Gastroesophageal sphincter (tissue), 4 donors: ENCODE measurements around the gene ESX1. TPM values are rescaled to one million over a fixed set of nuclear protein-coding genes. Genes with fewer than 3 reads are reported as not detected.
"Not testable (repeated sequence)": the region's sequence is repeated elsewhere in the genome, so short reads cannot be mapped to it uniquely, and the experiment has no call there.

Source experiments
- ATAC-seq: fragments of 150-250 bp; one replicate; pipeline ENCODE4 v1.9.1; 2016; ENCODE audit warnings: mild to moderate bottlenecking, moderate library complexity
- H3K27ac ChIP-seq, 4 donors: fragments of 200-600 bp; sonication (generic) in 3 of 4; 1 replicate in 3 of 4; 2 replicates in 1 of 4; pipeline ENCODE4 v1.5.1; 2016 to 2019
- H3K27me3 ChIP-seq: fragments of 200-600 bp; sonication (generic); one replicate; pipeline ENCODE4 v1.5.1; 2019
- H3K36me3 ChIP-seq, 2 donors: fragments of 200-600 bp; sonication (generic); one replicate each; pipeline ENCODE4 v1.5.1; 2019; ENCODE audit warnings: control low read depth in 1 of 2
- H3K4me1 ChIP-seq, 3 donors: fragments of 200-600 bp; sonication (generic); 1 replicate in 2 of 3; 2 replicates in 1 of 3; pipeline ENCODE4 v1.5.1; 2016 to 2019; ENCODE audit warnings: control low read depth in 2 of 3
- H3K4me3 ChIP-seq, 2 donors: fragments of 200-600 bp; sonication (generic); one replicate each; pipeline ENCODE4 v1.5.1; 2019; ENCODE audit warnings: mild to moderate bottlenecking in 1 of 2, moderate library complexity in 1 of 2
- H3K9me3 ChIP-seq, 3 donors: fragments of 200-600 bp; sonication (generic); one replicate each; pipeline ENCODE4 v1.5.1; 2017 to 2019; ENCODE audit warnings: control low read depth in 2 of 3
- CTCF ChIP-seq, 4 experiments: fragments of 200-600 bp in 2 of 4; fragments of 450-650 bp in 2 of 4; sonication (generic) in 1 of 4; IDR thresholded peaks; one replicate each; pipeline ENCODE4 v1.5.1; 2017 to 2019; ENCODE audit warnings: antibody characterized with exemption in 4 of 4, mild to moderate bottlenecking in 2 of 4, moderate library complexity in 2 of 4
- EP300 ChIP-seq: sonication (generic); formaldehyde crosslinking; IDR thresholded peaks from one replicate; pipeline ENCODE4 v1.6.1; 2017; ENCODE audit warnings: antibody characterized with exemption, mild to moderate bottlenecking
- POLR2A ChIP-seq, 2 donors: fragments of 450-650 bp; IDR thresholded peaks; one replicate each; pipeline ENCODE4 v1.6.1; 2017; ENCODE audit warnings: antibody characterized with exemption in 2 of 2, mild to moderate bottlenecking in 2 of 2, moderate library complexity in 1 of 2
- POLR2AphosphoS5 ChIP-seq: sonication (generic); formaldehyde crosslinking; IDR thresholded peaks from one replicate; pipeline ENCODE4 v1.6.1; 2017; ENCODE audit warnings: antibody characterized with exemption
- WGBS, 2 donors: methylation state at CpG; one replicate each; pipeline ENCODE4 v1.1.5; 2018; ENCODE audit warnings: low coverage in 1 of 2; 5-methylcytosine and 5-hydroxymethylcytosine counted together
- total RNA-seq, 4 donors: library from RNA; depleted of rRNA; stranded (reverse); fragments of >200 nt; gene quantifications; one replicate each; pipeline ENCODE4 v1.1.0, GENCODE V29; 2016

The ESX1 gene
- total RNA-seq, 4 donors from 2014 or later, result not detected

GRCh38 chrX:104270212-104270611, 15.5 kb upstream of the ESX1 start:
- Histone ChIP-seq H3K27me3 (peaks cover 7% of the 10 kb centered on the region), H3K9me3 (no peaks in the 10 kb centered on the region), H3K4me1 (no peaks in the 10 kb centered on the region), H3K36me3 (no peaks in the 10 kb centered on the region), H3K27ac (no peak overlapping the region), H3K4me3 (no peak overlapping the region)
- WGBS, 2 donors, result 37 to 45% methylated on average over 5 to 6 of the region's 6 CpGs
- ATAC-seq, result no peak
- TF ChIP-seq CTCF (IDR thresholded peaks at IDR 0.05) (no peak), POLR2A (IDR thresholded peaks at IDR 0.05) (no peak), EP300 (no peak), POLR2AphosphoS5 (no peak)

- ATAC-seq, result no peak
- Histone ChIP-seq H3K9me3 (no peaks in the 10 kb centered on the region), H3K27me3 (peaks cover 53% of the 10 kb centered on the region), H3K4me3 (no peak overlapping the region), H3K4me1 (peaks cover 0 to 24% (median 0%) of the 10 kb centered on the region in 3 donors), H3K27ac (no peak overlapping the region), H3K36me3 (no peaks in the 10 kb centered on the region)
- 0% methylated on average over 7 of the region's 13 CpGs; no CpG with 5 or more reads in 1 of the 2 donors for WGBS, 2 donors
- TF ChIP-seq POLR2AphosphoS5 (no peak), EP300 (no peak), CTCF (IDR thresholded peaks at IDR 0.05) (no peak), POLR2A (IDR thresholded peaks at IDR 0.05) (no peak)
Measured at GRCh38 chrX:104255465-104255864, 732 bp upstream of the ESX1 start.

- H3K36me3 ChIP-seq, result no peaks in the 10 kb centered on the region
- H3K9me3 ChIP-seq, result no peaks in the 10 kb centered on the region
- no peak overlapping the region for H3K27ac ChIP-seq
- ATAC-seq, result no peak
- TF ChIP-seq CTCF (IDR thresholded peaks at IDR 0.05), result no peak
- no peak for TF ChIP-seq POLR2AphosphoS5
- TF ChIP-seq EP300, result no peak
- peaks cover 0 to 24% (median 0%) of the 10 kb centered on the region in 3 donors for H3K4me1 ChIP-seq
- peak overlapping the region in 1 of 2 donors; percentile 26 for H3K4me3 ChIP-seq
- WGBS, 2 donors, result 2 to 19% methylated on average over 13 to 29 of the region's 65 CpGs
- H3K27me3 ChIP-seq, result peaks cover 50% of the 10 kb centered on the region
Measured at GRCh38 chrX:104253567-104254441, 929 bp downstream of the ESX1 start.

DNA sequence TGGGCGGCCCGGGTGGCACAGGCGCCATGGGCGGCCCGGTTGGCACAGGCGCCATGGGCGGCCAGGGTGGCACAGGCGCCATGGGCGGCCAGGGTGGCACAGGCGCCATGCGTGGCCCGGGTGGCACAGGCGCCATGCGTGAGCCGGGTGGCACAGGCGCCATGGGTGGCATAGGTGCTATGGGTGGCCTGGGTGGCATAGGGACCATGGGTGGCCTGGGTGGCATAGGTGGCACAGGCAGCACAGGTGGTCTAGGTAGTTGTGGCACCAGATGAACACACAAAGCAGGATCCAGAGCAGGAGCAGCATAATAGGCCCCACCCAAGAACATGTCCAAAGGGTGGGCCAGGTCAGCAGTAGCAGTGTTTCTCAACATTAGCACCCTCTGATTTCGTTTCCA, 4.3 kb downstream of the ESX1 start:
- H3K27me3 ChIP-seq, result peaks cover 36% of the 10 kb centered on the region
- no peak overlapping the region for H3K4me3 ChIP-seq
- TF ChIP-seq POLR2AphosphoS5, result no peak
- no peak for TF ChIP-seq CTCF (IDR thresholded peaks at IDR 0.05)
- no peak for TF ChIP-seq EP300
- TF ChIP-seq POLR2A (IDR thresholded peaks at IDR 0.05), result no peak
- peaks cover 0 to 22% (median 0%) of the 10 kb centered on the region in 3 donors for H3K4me1 ChIP-seq
- no peaks in the 10 kb centered on the region for H3K9me3 ChIP-seq
- H3K27ac ChIP-seq, result no peak overlapping the region
- ATAC-seq, result no peak
- 33 to 73% methylated on average over 1 of the region's 17 CpGs for WGBS, 2 donors
- H3K36me3 ChIP-seq, result no peaks in the 10 kb centered on the region

GRCh38 chrX:104230060-104230459, 24.7 kb downstream of the ESX1 start:
- H3K27me3 ChIP-seq, H3K4me1 ChIP-seq, H3K9me3 ChIP-seq, H3K36me3 ChIP-seq, H3K27ac ChIP-seq, H3K4me3 ChIP-seq, ATAC-seq: not testable (repeated sequence)
- WGBS, 2 donors, result 86 to 93% methylated on average over 3 to 4 of the region's 10 CpGs
